ENCODE data around the gene ABHD14A. TPM values are rescaled to one million over a fixed set of nuclear protein-coding genes. Genes with fewer than 3 reads are reported as not detected.
A peak's percentile ranks its signal among the peaks of the same experiment; 100 is the strongest.

ABHD14A gene
- total RNA-seq, 4 donors from 2014 or later, result 2.2 to 14.8 (median 5.0) TPM

DNA sequence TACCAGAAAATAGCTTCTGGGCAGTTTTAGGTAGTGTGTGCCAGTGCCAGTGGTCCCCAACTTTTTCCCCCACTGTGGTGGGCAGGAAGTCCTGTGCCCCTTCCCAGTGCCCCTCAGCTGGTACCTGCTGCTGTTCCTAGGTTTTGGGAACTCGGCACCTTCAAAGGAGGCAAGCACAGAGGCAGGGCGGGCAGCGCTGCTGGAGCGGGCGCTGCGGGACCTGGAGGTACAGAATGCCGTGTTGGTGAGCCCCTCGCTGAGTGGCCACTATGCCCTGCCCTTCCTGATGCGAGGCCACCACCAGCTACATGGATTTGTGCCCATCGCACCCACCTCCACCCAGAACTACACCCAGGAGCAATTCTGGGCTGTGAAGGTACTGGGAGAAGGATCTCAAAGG is 5.4 kb downstream of the ABHD14A start:
- WGBS, 2 donors, result 98 to 100% methylated on average over 10 of the region's 10 CpGs
- TF ChIP-seq POLR2A (IDR thresholded peaks at IDR 0.05) (no peak), CTCF (IDR thresholded peaks at IDR 0.05) (no peak)
- no peak for DNase-seq (ENCODE audit: low spot score in 2 of 2)
- H3K4me3 ChIP-seq (ENCODE audit: low read depth, poor library complexity, severe bottlenecking), result no peak overlapping the region
- intact Hi-C loops (cut with DNase I; ENCODE audit: low total_unique reads), result no loop called here

GRCh38 chr3:51982352-51982837 is 7.5 kb downstream of the ABHD14A start:
- peak overlapping the region; percentile 39 for H3K4me3 ChIP-seq (ENCODE audit: low read depth, poor library complexity, severe bottlenecking)
- 10 to 13% methylated on average over 4 of the region's 4 CpGs for WGBS, 2 donors
- DNase-seq (ENCODE audit: low spot score in 2 of 2), result peak in 1 of 2 donors; percentile 86
- intact Hi-C loops (cut with DNase I; ENCODE audit: low total_unique reads), result no loop called here
- no peak for TF ChIP-seq POLR2A (IDR thresholded peaks at IDR 0.05)
- peak in 1 of 3 donors; percentile 40 for TF ChIP-seq CTCF (IDR thresholded peaks at IDR 0.05)

DNA sequence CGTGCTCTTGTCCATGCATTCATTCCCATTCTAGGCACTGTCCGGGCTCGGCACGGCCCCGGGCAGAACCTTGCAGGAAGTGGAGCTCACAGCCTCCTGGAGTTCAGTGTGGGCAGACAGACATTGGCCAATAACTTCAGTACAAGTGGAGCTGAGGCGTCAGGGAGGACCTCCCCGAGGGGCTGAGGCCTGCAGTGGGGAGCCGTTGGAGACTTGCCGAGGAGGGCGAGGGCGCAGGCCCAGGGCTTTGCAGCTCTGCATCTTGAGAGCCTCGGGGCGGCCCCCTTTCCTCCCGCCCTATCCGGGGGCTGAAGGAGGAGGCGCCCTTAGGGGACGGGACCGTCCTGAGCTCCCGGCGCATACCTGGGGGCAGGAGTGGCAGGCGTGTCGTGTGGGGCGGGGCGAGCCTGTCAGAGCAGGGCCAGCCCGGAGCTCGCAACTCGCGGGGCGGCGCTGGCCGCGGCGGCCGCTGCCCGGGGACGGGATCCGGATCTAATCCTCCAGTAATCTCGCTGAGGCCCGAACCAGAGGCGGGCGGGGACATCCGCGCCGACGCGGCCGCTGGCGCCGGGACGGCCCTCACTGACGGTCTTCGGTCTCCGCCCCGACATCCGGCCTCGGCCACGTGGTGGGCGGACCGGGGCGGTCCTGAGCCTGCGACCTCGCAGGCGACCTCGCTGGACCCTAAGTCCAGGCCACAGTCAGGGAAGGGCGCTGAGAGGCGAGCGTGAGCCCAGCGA is 8.1 kb downstream of the ABHD14A start, which contains the start of gene ACY1:
TSS of gene ACY1 (plus strand) at position 698 of the 740 bp plus-strand sequence. CDS start 530 bp downstream, outside the sequence.
- peak; percentile 79 to 96 for DNase-seq (ENCODE audit: low spot score in 2 of 2)
- WGBS, 2 donors, result 1% methylated on average over 13 to 41 of the region's 68 CpGs
- peak within 1 kb of the TSS; percentile 39 for H3K4me3 ChIP-seq (ENCODE audit: low read depth, poor library complexity, severe bottlenecking)
- TF ChIP-seq POLR2A (IDR thresholded peaks at IDR 0.05), result no peak
- no peak for TF ChIP-seq CTCF (IDR thresholded peaks at IDR 0.05)
- intact Hi-C loops (cut with DNase I; ENCODE audit: low total_unique reads), result no loop called here

DNA sequence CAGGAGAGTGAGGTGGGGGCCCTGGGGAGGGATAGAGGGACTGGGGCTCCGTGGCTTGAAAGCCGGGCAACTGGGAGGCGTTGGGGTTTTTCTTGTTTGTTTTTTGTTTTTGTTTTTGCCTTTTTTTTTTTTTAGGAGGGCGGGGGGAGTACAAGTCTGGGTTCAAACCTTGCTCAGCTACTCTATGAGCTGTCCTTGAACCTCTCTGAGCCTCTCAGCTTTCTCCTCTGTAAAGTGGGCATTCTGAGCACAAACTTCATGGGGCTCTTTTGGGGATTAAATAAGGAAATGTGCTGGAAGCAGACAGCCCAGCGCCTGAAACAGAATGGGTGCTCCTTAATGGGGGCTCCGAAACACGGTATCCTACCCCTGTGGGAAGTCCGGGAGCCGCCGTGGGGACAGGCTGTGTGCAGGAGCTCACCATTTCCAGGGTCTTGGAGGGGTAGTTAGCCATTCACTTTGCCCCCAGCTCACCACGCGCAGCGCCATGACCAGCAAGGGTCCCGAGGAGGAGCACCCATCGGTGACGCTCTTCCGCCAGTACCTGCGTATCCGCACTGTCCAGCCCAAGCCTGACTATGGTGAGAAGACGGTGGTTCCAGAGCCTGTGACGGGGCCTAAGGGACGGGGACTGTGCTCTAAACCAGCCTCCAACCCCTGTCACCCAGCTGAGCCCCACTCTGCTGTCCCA is 8.9 kb downstream of the ABHD14A start:
- WGBS, 2 donors, result 70 to 71% methylated on average over 16 to 22 of the region's 22 CpGs
- no peak for TF ChIP-seq CTCF (IDR thresholded peaks at IDR 0.05)
- no peak for TF ChIP-seq POLR2A (IDR thresholded peaks at IDR 0.05)
- no peak for DNase-seq (ENCODE audit: low spot score in 2 of 2)
- intact Hi-C loops (cut with DNase I; ENCODE audit: low total_unique reads), result no loop called here
- peak overlapping the region; percentile 17 for H3K4me3 ChIP-seq (ENCODE audit: low read depth, poor library complexity, severe bottlenecking)

DNA sequence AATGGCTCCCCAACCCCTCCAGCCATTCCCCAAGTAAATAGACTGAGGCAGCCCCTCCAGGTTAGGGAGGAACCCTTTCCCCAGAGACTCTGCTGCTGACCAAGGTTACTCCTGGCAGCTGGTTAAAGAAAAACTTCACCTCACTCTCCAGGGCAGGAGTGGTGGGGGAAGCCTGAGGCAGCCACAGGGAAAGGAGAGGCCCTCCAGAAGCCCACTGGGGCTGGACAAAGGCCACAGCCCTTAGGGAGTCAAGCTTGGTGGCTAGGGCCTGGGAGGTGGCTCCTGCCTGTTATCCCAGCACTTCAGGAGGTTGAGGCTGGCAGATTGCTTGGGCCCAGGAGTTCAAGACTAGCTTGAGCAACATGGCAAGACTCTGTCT is 9.4 kb downstream of the ABHD14A start:
- H3K4me3 ChIP-seq (ENCODE audit: low read depth, poor library complexity, severe bottlenecking), result no peak overlapping the region
- intact Hi-C loops (cut with DNase I; ENCODE audit: low total_unique reads), result no loop called here
- TF ChIP-seq POLR2A (IDR thresholded peaks at IDR 0.05) (no peak), CTCF (IDR thresholded peaks at IDR 0.05) (no peak)
- no peak for DNase-seq (ENCODE audit: low spot score in 2 of 2)

All from lower leg skin (tissue), 4 donors.